Stromal cell of bone marrow (primary cell): ENCODE measurements around the gene PRSS8.

ENCODE experiments used
- DNase-seq: peaks from one replicate; pipeline ENCODE4 v3.0.0-alpha.2; 2012; ENCODE audit warnings: low read depth

PRSS8 gene

DNA sequence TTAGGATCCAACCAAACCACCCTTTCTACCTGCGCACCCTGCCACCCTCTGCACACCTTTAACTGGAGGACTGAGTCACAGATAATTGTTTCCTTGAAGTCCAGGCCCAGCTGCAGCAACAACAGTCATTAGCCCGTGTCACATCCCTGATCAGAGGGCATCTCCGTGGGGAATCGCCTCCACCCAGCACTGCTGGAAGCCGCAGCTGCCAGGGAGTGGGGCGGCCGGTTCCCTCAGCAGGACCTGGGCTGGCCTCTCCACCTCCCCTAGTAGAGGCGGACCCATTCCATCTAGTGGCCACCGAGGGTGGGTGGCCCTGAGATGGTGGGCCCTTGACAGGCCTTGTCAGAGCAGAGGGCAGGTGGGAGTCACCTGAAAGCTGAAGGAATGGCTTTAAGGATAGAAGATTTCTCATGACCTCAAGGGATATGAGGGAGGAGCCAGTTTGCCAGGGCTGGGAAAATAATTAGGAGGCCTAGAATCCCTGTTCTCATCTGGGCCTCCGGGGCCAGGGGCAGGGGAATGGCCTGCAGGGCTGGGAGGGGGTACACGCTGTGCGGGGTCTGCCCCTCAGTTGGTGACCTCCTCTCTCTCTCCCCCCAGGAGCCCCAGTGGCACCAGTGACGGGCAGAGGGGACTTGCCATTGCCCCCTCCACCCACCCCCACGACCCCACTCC lies 53.0 kb downstream of the PRSS8 start:
- DNase-seq: no peak
